Activated T-helper 17 cell treated with anti-CD3 and anti-CD28 coated beads, Interleukin-2, amount 50 U/mL, for 72 hours (primary cell): ENCODE measurements around the gene ARFGAP1. TPM values are rescaled to one million over a fixed set of nuclear protein-coding genes. Genes with fewer than 3 reads are reported as not detected.

ENCODE experiments used
- ATAC-seq: fragments of 150-1000 bp; cut with Tn5 transposase; replicated peaks from 2 replicates; pipeline ENCODE4 v1.10.0; 2021; ENCODE audit warnings: mild to moderate bottlenecking, moderate library complexity
- H3K27ac Mint-ChIP-seq: one replicate; pipeline ENCODE4 v1.8.0; 2022; ENCODE audit warnings: mixed read lengths
- H3K27me3 Mint-ChIP-seq: one replicate; pipeline ENCODE4 v1.8.0; 2022; ENCODE audit warnings: mixed read lengths
- H3K36me3 Mint-ChIP-seq: one replicate; pipeline ENCODE4 v1.8.0; 2022; ENCODE audit warnings: low read depth, mild to moderate bottlenecking, mixed read lengths
- H3K4me1 Mint-ChIP-seq: one replicate; pipeline ENCODE4 v1.8.0; 2022; ENCODE audit warnings: mixed read lengths
- H3K4me3 Mint-ChIP-seq: one replicate; pipeline ENCODE4 v1.8.0; 2022; ENCODE audit warnings: mild to moderate bottlenecking, mixed read lengths
- H3K9me3 Mint-ChIP-seq: one replicate; pipeline ENCODE4 v1.8.0; 2022; ENCODE audit warnings: mixed read lengths
- total RNA-seq, 2 donors: library from RNA; stranded (reverse); gene quantifications; one replicate each; pipeline ENCODE4 v1.2.3, GENCODE V29; 2022

The ARFGAP1 gene
- total RNA-seq, 2 donors from 2014 or later = 63.1 to 70.5 TPM

DNA sequence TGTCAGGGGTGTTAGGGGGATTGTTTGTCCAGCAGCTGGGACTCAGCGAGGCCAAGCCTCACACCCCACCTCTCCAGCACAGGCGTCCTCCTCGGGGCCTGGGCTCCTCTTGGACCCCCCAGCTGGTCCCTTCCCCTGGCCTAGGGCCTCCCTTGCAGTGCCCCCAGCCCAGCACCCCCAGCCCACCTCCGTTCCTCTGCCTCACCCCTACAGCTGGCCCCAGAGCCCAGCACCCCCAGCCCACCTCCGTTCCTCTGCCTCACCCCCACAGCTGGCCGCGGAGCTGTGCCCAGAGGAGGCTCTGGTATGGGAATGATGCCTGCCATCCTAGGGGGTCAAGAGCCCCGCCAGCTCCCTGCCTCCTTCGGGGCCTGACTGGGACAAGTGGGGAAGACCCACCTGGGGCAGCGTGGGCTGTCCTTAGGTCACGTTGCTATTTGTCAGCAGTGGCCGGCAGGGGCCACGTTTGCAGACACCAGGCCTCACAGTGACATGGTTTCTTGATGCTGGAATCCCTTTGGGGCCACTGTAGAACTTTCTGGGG lies 12.4 kb downstream of the ARFGAP1 start:
- H3K27ac Mint-ChIP-seq = no peak overlapping the region
- no peaks in the 10 kb centered on the region for H3K4me1 Mint-ChIP-seq
- H3K27me3 Mint-ChIP-seq = no peaks in the 10 kb centered on the region
- H3K9me3 Mint-ChIP-seq = no peaks in the 10 kb centered on the region
- H3K36me3 Mint-ChIP-seq = peaks cover 28% of the 10 kb centered on the region
- ATAC-seq = no peak
- peak overlapping the region; percentile 68 for H3K4me3 Mint-ChIP-seq

DNA sequence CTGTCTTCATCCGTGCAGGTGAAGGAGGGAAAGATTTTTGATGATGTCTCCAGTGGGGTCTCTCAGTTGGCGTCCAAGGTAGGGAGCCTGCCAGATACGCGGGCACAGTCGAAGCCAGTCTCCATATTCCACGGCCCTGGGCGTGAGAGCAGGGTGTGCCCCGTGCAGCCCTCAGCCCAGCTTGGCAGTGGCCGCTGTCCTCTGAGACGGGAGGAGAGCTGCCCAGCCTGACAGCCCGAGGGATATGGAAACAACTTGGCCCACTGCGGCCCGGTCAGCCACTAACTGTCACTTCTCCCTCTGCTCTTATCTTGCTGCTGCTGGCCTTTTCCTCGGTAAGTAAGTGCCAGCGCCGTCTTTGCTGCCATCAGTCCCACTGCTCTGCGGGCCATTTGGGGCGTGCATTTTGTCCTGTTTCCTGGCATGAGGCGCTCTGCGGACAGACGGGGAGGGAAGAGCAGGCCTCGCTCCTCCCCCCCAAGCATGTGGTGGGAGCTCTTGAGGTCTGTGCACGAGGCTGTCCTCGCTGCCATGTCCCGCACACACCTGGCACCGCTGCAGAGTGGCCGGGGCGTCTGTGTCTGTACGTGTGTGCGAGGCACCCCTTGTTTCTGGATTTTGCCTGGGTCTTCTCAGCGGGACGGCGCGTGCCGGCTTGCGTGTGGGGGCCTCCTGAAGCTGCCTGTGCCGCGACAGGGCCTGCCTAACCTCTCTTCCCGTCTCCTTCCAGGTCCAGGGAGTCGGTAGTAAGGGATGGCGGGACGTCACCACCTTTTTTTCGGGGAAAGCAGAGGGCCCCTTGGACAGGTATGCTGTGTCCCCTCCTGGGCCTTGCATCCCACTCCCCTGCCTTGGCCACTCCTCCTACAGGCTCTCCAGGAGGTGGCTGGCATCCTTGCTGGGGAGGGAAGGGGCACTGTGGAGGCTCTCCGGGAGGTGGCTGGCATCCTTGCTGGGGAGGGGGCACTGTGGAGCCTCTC lies 13.3 kb downstream of the ARFGAP1 start:
- H3K4me1 Mint-ChIP-seq = no peaks in the 10 kb centered on the region
- H3K27ac Mint-ChIP-seq = no peak overlapping the region
- H3K9me3 Mint-ChIP-seq = no peaks in the 10 kb centered on the region
- no peak for ATAC-seq
- no peaks in the 10 kb centered on the region for H3K27me3 Mint-ChIP-seq
- peaks cover 20% of the 10 kb centered on the region for H3K36me3 Mint-ChIP-seq
- H3K4me3 Mint-ChIP-seq = peak overlapping the region; percentile 68

DNA sequence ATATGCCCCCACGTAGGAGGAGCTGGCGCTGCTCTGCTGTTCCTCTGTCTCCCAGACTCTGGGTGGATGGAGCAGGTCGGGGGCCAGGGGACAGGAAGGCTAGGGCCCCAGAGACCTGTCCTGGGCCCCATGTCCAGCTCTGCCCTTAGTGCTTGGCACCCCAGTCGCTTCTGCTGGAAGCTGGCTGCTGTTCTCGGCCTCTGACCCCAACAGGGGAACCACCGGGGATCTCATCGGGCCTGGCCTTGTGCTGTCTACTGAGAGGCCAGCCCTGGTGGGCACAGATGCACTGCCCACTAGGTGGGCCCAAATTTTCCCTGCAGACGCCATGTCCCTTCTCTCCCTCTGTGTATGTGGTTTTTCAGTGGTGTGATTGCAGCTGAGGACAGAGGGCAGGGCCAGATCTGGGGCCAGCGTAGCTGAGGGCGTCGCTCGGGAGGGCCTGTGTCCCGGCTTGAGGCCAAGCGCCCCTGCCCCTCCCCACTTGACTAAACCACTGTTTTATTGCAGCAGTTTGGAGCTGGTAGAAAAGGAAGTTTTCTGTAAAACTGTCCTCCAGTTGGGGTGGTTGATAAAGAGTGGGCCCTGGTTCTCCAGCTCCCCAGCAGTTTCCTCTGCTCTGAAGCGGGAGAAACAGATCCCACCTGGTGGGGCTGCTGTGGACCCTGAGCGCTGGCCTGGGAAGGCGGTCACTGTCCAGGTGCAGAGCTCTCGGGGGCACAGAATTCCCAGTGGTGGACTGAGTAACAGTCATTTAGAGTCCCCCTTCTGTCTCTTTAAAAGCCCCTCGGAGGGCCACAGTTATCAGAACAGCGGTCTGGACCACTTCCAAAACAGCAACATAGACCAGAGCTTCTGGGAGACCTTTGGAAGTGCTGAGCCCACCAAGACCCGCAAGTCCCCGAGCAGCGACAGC lies 14.4 kb downstream of the ARFGAP1 start:
- no peak overlapping the region for H3K4me3 Mint-ChIP-seq
- H3K9me3 Mint-ChIP-seq = no peaks in the 10 kb centered on the region
- no peak overlapping the region for H3K27ac Mint-ChIP-seq
- ATAC-seq = no peak
- no peaks in the 10 kb centered on the region for H3K4me1 Mint-ChIP-seq
- H3K27me3 Mint-ChIP-seq = no peaks in the 10 kb centered on the region
- H3K36me3 Mint-ChIP-seq = peaks cover 20% of the 10 kb centered on the region

DNA sequence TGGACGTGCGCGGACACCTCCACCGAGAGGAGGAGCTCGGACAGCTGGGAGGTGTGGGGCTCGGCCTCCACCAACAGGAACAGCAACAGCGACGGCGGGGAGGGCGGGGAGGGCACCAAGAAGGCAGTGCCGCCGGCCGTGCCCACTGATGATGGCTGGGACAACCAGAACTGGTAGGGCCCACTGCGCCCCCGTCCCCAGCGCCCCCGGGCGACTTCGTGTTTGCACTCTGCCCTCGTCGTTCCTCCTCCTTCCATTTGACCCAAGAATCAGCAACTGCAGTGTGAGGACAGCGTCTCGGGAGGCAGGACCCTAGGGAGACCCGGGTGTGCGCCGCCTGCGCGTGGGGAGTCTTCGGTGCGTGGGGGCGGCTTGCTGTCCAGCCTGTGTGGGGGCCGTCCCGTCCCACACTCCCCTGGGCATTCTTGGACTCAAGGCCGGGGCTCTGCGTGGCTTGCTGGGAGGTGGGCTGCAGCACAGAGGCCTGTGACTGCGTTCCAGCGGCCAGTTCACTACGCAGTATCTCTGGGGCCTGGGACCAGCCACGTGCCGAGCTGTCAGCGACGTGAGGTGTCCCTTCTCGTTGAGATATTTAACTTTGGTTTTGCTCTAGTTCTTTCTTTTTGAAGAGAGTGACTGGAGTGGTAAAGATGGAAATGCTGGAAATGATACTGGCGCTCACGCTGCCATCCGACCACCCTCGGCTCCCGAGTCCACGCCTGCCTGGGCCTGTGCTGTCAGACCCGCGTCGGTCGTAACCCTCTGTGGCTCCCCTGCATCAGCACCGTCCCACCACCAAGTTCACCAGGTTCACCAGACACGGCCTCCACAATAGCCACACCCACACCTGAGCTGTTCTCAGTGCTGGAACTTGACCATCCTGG lies 15.3 kb downstream of the ARFGAP1 start:
- H3K4me1 Mint-ChIP-seq = no peaks in the 10 kb centered on the region
- no peak for ATAC-seq
- no peaks in the 10 kb centered on the region for H3K27me3 Mint-ChIP-seq
- H3K4me3 Mint-ChIP-seq = no peak overlapping the region
- peaks cover 20% of the 10 kb centered on the region for H3K36me3 Mint-ChIP-seq
- no peaks in the 10 kb centered on the region for H3K9me3 Mint-ChIP-seq
- no peak overlapping the region for H3K27ac Mint-ChIP-seq

DNA sequence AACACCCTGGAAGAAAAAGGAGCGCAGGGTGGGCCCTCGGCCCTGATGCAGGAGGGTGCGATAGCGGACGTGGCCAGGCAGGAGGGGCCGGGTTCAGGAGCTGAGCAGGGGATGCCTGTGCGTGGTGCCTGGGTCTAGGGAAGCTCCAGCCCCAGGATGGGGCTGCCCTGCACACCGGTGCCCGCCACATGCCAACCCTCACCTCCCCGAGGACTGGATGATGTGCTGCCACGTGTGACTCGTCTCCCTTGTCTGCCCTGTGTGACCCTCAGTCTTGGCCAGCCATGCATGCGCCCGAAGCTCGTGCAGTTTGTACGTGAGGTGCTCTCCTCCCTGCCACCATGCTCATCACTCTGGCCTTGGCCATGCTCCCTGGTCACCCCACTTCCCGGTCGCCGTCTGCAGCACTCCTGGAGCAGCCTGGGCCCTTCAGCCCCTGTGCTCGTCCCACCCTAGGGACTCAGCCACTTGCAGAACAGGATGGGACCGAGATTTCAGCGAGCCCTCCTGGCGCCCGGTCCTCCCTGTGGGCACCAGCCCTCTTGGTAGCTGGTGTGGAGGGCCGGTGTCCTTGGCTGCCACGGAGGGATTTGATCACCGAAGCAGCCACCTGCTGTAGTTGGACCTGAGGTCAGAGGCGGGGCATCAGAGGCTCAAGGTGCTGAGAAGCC lies 16.1 kb downstream of the ARFGAP1 start:
- no peaks in the 10 kb centered on the region for H3K27me3 Mint-ChIP-seq
- no peak overlapping the region for H3K27ac Mint-ChIP-seq
- no peak for ATAC-seq
- no peaks in the 10 kb centered on the region for H3K4me1 Mint-ChIP-seq
- H3K4me3 Mint-ChIP-seq = no peak overlapping the region
- no peaks in the 10 kb centered on the region for H3K9me3 Mint-ChIP-seq
- H3K36me3 Mint-ChIP-seq = peaks cover 20% of the 10 kb centered on the region

DNA sequence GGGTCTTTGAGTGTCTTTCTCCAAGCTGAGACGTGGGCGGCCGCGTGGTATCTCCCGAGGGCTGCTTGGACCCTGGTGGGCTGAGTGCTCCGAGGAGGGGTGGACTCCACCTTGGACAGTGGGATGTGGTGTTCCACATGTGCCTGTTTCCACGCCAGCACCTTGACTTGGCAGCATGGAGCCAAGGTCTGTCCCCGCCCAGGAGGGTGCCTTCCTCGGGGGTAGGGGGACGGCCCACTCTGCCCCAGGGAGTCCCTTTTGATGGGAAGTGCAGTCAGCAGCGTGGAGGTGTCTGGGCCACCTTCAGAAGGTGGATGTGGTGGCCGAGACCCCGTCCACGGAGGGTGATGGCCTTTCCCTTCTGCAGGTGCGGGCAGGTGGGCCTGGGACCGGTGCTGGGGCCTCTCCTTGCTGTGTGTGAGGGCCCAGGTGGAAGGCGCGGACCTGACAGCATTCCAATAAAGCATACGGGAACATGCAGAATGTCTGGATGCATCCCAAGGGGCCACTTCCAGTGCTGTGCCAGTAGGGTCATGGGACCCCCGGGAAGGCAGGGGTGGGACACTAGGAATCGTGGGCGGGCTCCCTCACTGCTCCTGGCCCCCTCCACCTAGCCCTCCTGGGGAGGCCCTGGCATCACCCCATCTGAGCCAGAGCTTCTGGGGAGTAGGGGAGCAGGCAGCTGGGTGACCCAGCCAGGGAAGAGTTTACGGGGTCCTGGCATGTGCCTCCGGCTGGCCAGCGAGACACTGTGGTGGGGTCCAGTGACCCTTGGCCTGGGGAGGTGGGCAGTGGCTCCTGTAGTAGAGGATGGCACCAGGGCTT lies 16.9 kb downstream of the ARFGAP1 start:
- no peaks in the 10 kb centered on the region for H3K9me3 Mint-ChIP-seq
- H3K36me3 Mint-ChIP-seq = peaks cover 20% of the 10 kb centered on the region
- ATAC-seq = no peak
- no peaks in the 10 kb centered on the region for H3K27me3 Mint-ChIP-seq
- H3K4me1 Mint-ChIP-seq = no peaks in the 10 kb centered on the region
- no peak overlapping the region for H3K4me3 Mint-ChIP-seq
- no peak overlapping the region for H3K27ac Mint-ChIP-seq

DNA sequence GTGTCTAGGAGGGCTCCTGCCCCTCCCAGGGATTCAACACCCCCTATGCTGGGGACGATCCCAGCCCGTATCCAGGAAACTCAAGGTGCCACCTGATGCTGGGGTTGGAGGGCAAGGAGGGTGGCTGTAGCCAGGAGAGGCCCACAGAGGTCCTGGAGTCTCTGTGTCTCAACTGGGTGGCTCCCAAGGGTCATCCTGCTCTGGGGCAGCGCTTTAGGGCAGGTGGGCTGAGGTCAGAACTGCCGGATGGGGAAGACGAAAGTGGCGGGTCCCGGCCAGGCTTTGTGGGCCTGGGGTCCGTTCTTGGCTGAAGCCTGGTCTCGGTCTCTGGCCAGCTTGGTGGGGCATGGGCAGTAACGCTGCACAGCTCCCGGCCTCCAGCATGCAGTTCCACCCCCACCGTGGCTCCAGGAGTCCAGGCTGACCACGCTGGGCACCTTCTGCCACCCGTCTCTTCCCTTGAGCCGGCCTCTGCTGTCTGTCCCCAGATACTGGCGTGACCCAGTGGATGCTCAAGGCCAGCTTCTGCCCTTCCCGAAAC lies 17.6 kb downstream of the ARFGAP1 start:
- ATAC-seq = no peak
- Mint-ChIP-seq H3K9me3 (no peaks in the 10 kb centered on the region), H3K27ac (no peak overlapping the region), H3K36me3 (peaks cover 20% of the 10 kb centered on the region), H3K4me3 (no peak overlapping the region), H3K27me3 (no peaks in the 10 kb centered on the region), H3K4me1 (no peaks in the 10 kb centered on the region)

DNA sequence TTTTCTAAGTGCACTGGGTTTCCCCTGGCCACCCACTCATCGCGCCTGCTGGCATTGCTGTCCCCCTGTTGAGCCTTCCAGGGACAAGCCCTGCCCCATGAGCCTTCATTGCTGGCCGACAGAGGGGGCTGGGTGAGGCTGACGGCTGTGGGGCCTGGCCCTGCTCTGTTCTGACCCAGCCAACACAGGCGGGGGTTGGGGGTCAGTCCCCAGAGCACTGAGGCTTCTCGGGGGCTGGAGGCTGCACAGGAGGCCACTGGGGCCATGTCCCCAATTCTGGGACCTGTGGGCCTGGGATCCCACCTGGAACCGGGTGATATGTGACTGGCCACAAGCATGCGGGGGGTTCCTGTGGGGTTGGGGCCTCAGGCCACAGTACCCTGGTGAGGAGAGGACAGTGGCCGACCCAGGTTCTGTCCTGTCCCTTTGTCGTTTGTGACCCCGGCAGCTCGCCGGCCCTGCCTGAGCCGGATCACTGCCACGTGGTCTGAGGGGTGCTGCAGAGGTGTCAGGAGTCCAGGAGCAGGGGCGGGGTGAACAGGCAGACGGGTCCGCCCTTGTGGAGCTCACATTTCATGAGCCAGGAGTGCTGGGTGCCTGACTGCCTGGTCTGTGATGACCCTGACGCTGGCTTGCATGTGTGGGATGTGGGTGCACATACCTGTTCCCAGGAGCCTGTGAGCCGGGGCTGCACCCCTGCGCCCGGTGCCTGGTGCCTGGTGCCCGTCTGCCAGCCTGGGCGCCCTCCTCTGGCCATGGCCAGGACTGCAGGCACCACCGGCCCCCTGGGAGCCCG lies 18.3 kb downstream of the ARFGAP1 start:
- ATAC-seq = peak; percentile 68
- no peaks in the 10 kb centered on the region for H3K4me1 Mint-ChIP-seq
- H3K36me3 Mint-ChIP-seq = peaks cover 14% of the 10 kb centered on the region
- no peaks in the 10 kb centered on the region for H3K9me3 Mint-ChIP-seq
- no peak overlapping the region for H3K27ac Mint-ChIP-seq
- no peaks in the 10 kb centered on the region for H3K27me3 Mint-ChIP-seq
- no peak overlapping the region for H3K4me3 Mint-ChIP-seq

DNA sequence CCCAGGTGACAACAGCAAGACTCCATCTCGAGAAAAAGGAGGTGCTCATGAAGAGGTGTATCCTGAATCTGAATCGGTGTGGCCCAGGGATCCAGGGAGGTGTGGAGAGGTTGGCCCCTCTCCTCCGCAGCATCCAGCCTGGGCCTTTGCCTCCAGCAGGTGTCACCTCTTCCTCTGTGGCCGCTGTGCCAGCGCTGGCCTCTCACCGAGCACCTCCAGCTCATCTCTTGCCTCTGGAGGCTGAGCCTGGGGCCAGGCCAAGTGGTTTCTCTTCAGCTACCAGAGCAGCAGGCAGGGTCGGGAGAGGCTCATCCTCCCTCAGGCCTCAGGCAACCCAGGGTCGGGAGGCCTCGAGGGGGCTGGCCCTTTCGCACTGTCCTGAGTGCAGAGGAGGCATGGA lies 19.2 kb downstream of the ARFGAP1 start:
- no peaks in the 10 kb centered on the region for H3K27me3 Mint-ChIP-seq
- H3K9me3 Mint-ChIP-seq = no peaks in the 10 kb centered on the region
- no peaks in the 10 kb centered on the region for H3K4me1 Mint-ChIP-seq
- ATAC-seq = no peak
- no peak overlapping the region for H3K4me3 Mint-ChIP-seq
- H3K36me3 Mint-ChIP-seq = peaks cover 11% of the 10 kb centered on the region
- H3K27ac Mint-ChIP-seq = no peak overlapping the region

DNA sequence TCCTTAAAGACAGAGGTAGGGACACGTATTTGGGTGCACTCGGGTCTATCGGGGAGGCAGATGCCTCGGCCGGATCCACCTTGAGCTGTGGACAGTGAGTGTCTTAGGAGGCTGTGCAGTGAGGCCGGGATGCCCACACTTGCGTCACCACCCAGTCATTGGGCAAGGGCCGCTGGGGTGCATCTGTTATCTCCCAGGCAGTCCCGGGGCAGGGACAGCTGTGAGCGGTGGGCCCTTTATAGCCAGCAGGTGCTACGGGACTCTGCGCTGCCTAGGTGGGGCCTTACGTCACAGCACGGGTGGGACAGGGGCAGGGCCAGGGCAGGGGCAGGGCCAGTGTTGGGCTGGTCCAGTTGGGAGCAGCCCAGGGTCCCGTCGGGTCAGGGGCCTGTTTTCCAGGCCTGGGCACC lies 19.7 kb downstream of the ARFGAP1 start:
- H3K9me3 Mint-ChIP-seq = no peaks in the 10 kb centered on the region
- no peaks in the 10 kb centered on the region for H3K4me1 Mint-ChIP-seq
- H3K4me3 Mint-ChIP-seq = no peak overlapping the region
- H3K36me3 Mint-ChIP-seq = peaks cover 11% of the 10 kb centered on the region
- H3K27ac Mint-ChIP-seq = no peak overlapping the region
- ATAC-seq = no peak
- H3K27me3 Mint-ChIP-seq = no peaks in the 10 kb centered on the region

DNA sequence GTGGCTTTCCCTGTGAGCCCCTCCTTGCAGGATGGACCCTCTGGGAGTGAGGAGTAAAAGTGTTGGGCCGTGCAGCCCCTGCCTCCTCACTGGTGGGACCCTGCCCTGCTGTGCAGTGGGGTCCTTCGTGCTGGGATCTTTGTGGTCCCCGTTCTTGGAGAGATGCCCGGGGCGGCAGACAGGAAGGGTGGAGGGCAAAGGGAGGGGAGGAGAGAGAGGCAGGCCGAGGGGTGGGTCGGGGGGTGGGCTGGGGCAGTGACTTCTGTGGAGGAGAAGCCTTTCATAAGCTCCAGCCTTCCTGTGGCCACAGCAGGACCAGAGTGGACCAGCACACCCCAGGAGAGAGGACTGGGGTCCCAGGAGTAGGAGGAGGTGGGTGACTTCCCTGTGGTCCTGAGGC lies 20.3 kb downstream of the ARFGAP1 start, which contains the start of gene COL20A1:
Gene COL20A1, plus strand, starts transcription at position 283 of the 400 bp plus-strand sequence. CDS start 1,922 bp downstream, outside the sequence.
- H3K9me3 Mint-ChIP-seq = no peaks in the 10 kb centered on the region
- no peak within 1 kb of the TSS for H3K27ac Mint-ChIP-seq
- no peak within 1 kb of the TSS for H3K4me3 Mint-ChIP-seq
- H3K36me3 Mint-ChIP-seq = peaks cover 11% of the 10 kb centered on the region
- ATAC-seq = no peak
- no peaks in the 10 kb centered on the region for H3K27me3 Mint-ChIP-seq
- H3K4me1 Mint-ChIP-seq = no peaks in the 10 kb centered on the region

DNA sequence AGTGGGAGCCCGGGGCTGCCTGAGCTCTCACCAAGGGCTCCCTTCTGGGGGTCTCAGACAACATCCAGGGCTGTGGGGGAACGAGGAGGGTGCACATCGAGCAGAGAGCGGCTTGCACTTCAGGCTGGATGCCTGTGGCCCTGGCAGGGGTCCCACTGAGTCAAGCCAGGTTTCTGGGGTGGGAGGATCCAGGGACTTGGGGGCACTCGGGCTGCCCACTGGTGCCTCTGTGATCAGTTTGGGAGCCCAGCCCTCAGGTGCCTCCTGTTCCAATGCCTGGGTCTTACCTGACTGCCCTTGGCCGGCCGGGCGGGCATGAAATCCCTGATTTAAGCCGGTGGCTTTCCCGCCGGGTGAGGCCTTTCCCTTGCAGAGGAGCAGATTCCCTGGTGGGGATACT lies 20.8 kb downstream of the ARFGAP1 start:
- Mint-ChIP-seq H3K36me3 (peaks cover 6% of the 10 kb centered on the region), H3K9me3 (no peaks in the 10 kb centered on the region), H3K4me1 (no peaks in the 10 kb centered on the region), H3K27ac (no peak overlapping the region), H3K27me3 (no peaks in the 10 kb centered on the region), H3K4me3 (no peak overlapping the region)
- ATAC-seq = no peak
